Thoracic aorta (tissue), 2 donors: ENCODE data around the gene MSI2. TPM values are rescaled to one million over a fixed set of nuclear protein-coding genes. Genes with fewer than 3 reads are reported as not detected.

Experiments used
- ATAC-seq: fragments of 150-250 bp; one replicate; pipeline ENCODE4 v1.8.0; 2017; ENCODE audit warnings: low read depth; ENCODE audit not compliant: insufficient number of reproducible peaks, low FRiP score
- DNase-seq: peaks from one replicate; pipeline ENCODE4 v3.0.0-alpha.2; 2020; ENCODE audit warnings: low spot score
- H3K27ac ChIP-seq, 2 donors: fragments of 200-600 bp; sonication (generic); 1 replicate in 1 of 2; 2 replicates in 1 of 2; pipeline ENCODE4 v1.5.1; 2016; ENCODE audit warnings: mild to moderate bottlenecking in 2 of 2, moderate library complexity in 2 of 2
- H3K27me3 ChIP-seq: fragments of 200-600 bp; sonication (generic); replicated peaks from 2 replicates; pipeline ENCODE4 v1.6.0; 2016; ENCODE audit warnings: mild to moderate bottlenecking; ENCODE audit not compliant: insufficient read depth
- H3K36me3 ChIP-seq: fragments of 200-600 bp; sonication (generic); one replicate; pipeline ENCODE4 v1.5.1; 2016
- H3K4me1 ChIP-seq, 2 donors: fragments of 200-600 bp; sonication (generic); 1 replicate in 1 of 2; 2 replicates in 1 of 2; pipeline versions ENCODE4 v1.5.1 to v1.6.0; 2016; ENCODE audit warnings: low read depth in 2 of 2, mild to moderate bottlenecking in 1 of 2; ENCODE audit not compliant: control insufficient read depth in 1 of 2
- H3K4me3 ChIP-seq: fragments of 200-600 bp; sonication (generic); 2 replicates; pipeline ENCODE4 v1.5.1; 2016; ENCODE audit warnings: mild to moderate bottlenecking
- H3K9me3 ChIP-seq: fragments of 200-600 bp; sonication (generic); 2 replicates; pipeline ENCODE4 v1.5.1; 2016
- total RNA-seq, 2 donors: library from RNA; depleted of rRNA; stranded (reverse); fragments of >200 nt; gene quantifications; one replicate each; pipeline versions ENCODE4 v1.1.0 to v1.2.3, GENCODE V29; 2016
- TF ChIP-seq, protein P1 (sequence below): fragments of 200-600 bp; sonication (generic); IDR thresholded peaks from one replicate; pipeline ENCODE4 v1.5.1; 2019; ENCODE audit warnings: antibody characterized with exemption

MSI2 gene
- total RNA-seq, 2 donors from 2014 or later = 32.1 to 46.2 TPM

DNA sequence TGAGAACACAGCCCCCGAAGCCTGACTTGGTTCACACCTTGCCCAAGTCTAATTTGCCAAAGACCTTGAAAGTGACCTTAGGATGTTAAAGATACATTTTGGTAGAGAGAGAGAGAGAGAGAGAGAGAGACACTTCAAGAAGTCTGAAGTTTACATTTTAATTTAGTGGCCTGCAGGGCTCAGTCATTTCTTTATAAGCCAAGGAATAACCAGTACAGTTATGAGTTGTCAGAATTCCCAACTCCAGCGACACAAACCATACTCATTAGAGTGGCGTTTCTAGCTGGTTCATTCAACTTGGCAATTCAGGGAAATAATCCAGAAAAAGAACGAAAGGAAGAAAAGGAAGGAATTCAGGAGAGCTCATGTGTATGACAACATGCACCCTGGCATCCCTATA is 284.7 kb downstream of the MSI2 start:
- no peaks in the 10 kb centered on the region for H3K27me3 ChIP-seq
- peaks cover 0 to 41% of the 10 kb centered on the region in 2 donors for H3K4me1 ChIP-seq
- DNase-seq (no peak), ATAC-seq (no peak)
- H3K36me3 ChIP-seq = no peaks in the 10 kb centered on the region
- TF ChIP-seq, protein P1, sequence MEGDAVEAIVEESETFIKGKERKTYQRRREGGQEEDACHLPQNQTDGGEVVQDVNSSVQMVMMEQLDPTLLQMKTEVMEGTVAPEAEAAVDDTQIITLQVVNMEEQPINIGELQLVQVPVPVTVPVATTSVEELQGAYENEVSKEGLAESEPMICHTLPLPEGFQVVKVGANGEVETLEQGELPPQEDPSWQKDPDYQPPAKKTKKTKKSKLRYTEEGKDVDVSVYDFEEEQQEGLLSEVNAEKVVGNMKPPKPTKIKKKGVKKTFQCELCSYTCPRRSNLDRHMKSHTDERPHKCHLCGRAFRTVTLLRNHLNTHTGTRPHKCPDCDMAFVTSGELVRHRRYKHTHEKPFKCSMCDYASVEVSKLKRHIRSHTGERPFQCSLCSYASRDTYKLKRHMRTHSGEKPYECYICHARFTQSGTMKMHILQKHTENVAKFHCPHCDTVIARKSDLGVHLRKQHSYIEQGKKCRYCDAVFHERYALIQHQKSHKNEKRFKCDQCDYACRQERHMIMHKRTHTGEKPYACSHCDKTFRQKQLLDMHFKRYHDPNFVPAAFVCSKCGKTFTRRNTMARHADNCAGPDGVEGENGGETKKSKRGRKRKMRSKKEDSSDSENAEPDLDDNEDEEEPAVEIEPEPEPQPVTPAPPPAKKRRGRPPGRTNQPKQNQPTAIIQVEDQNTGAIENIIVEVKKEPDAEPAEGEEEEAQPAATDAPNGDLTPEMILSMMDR = no peak
- H3K27ac ChIP-seq = no peak overlapping the region
- H3K4me3 ChIP-seq = no peak overlapping the region
- H3K9me3 ChIP-seq = no peaks in the 10 kb centered on the region

DNA sequence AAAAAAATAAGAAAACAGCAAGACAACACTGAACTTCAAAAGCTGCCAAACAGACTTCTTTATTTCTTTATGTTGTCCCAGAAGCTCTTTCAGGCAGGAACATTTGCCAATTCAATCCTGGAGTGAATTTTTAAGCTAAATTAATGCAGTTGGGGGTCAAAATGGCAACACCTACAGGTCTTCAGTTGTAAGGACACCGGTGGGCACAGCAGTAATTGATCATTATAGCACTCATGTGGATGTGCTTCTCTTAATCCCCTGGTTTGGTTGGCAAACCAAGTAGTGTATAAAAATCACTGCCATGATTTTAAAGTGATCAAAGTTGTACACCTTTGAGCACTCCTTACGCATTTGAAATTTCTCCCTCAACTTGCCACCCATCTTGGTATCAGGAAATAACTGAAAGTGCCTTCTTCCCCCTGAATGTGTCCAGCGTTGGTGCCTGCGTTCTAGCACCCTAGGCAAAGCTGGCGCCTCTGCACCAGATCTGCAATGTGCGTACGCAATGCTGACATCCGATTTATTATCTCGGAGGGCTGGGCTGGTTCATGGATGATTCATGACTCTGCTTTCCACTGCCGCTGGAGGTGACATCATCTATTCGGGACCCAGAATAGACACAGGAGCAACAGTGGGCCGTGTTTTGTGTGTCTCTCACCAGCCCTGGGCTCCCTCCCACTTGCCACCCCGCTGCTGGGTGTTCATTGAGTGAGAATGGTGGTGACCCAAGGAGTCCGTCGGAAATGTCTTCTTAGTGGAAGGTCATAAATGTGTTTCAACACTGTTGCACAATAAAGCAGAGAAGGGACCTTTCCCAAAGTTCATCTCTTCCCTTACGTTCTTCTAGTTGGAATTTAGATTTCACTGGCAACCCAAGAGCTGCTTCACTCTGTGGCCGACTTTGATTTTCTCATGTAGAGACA is 285.4 kb downstream of the MSI2 start:
- H3K27ac ChIP-seq = peak overlapping the region; percentile 21 to 33
- DNase-seq (peak; percentile 60), ATAC-seq (peak; percentile 83)
- no peaks in the 10 kb centered on the region for H3K36me3 ChIP-seq
- TF ChIP-seq, protein P1 = no peak
- peak overlapping the region; percentile 32 for H3K4me3 ChIP-seq
- peaks cover 0 to 41% of the 10 kb centered on the region in 2 donors for H3K4me1 ChIP-seq
- H3K27me3 ChIP-seq = no peaks in the 10 kb centered on the region
- H3K9me3 ChIP-seq = no peaks in the 10 kb centered on the region

DNA sequence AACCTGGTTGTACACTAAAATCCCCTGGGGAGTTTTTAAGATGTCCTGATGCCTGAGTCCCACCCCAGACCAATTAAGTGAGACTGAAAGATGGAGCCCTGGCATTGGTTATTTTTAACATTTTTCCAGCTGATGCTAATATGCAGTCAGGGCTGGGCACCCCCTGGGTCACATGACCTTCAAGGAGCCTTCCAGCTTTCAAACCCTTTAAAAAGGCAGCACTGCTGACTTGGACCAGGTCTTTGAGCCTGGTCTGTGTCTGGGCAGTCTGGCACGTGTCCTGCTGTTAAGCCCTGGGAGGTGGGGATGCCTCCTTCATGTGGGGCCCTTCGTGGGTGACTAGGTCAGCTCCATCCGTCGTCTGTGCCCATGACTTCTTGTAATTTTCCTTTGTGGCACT is 286.2 kb downstream of the MSI2 start:
- Histone ChIP-seq H3K27me3 (no peaks in the 10 kb centered on the region), H3K4me1 (peaks cover 0 to 41% of the 10 kb centered on the region in 2 donors), H3K9me3 (no peaks in the 10 kb centered on the region), H3K27ac (peak overlapping the region; percentile 21 to 33), H3K4me3 (no peak overlapping the region), H3K36me3 (no peaks in the 10 kb centered on the region)
- TF ChIP-seq, protein P1 = no peak
- ATAC-seq = no peak
- DNase-seq = no peak

DNA sequence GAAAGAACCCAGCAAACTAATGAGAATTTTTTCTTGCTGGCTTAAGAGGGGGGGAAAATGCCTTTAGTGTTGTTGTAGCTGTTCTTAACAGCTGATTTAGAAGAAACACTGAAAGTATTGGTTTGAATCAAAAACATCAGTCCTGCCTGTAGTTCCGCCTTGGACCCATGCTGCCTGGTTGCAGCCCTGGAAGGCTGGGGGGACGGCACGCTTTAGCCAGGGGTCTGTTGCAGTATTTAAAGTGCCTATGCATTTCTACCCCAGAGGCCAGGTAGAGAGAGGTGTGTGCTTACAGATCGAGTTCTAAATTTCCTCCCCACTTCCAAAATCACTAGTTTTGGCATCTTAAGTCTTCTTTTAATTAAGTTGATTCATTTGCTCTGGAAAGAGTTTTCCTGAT is 286.9 kb downstream of the MSI2 start:
- TF ChIP-seq, protein P1 = no peak
- peaks cover 0 to 42% of the 10 kb centered on the region in 2 donors for H3K4me1 ChIP-seq

DNA sequence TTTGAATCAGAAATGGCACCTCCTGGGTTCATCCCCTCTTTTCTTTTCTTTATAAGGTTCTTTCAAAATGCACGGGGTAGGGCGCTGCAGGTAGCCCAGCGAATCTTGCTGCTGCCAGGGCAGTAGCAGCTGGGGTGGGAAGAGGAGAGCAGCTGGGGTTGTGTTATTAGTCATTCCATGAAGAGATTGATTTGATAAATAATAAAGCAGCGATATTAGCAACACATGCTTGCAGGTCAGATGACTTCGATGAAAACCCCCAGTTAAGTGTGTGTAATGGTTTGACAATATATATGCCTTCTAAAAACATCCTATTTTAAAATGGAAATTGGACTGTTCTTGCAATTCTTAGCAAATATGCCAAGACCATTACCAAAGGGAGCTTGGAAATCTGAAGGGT is 288.1 kb downstream of the MSI2 start:
- no peak overlapping the region for H3K27ac ChIP-seq
- DNase-seq (no peak), ATAC-seq (no peak)
- no peaks in the 10 kb centered on the region for H3K9me3 ChIP-seq
- TF ChIP-seq, protein P1 = no peak
- H3K36me3 ChIP-seq = no peaks in the 10 kb centered on the region
- H3K4me1 ChIP-seq = peaks cover 0 to 36% of the 10 kb centered on the region in 2 donors
- H3K27me3 ChIP-seq = no peaks in the 10 kb centered on the region
- no peak overlapping the region for H3K4me3 ChIP-seq

More for the DNA sequence above, 286.9 kb downstream of the MSI2 start:
- H3K27ac ChIP-seq = no peak overlapping the region
- H3K27me3 ChIP-seq = no peaks in the 10 kb centered on the region
- H3K36me3 ChIP-seq = no peaks in the 10 kb centered on the region
- DNase-seq = no peak
- no peak overlapping the region for H3K4me3 ChIP-seq
- no peaks in the 10 kb centered on the region for H3K9me3 ChIP-seq
- ATAC-seq = no peak
